GM12878 (cell line): ENCODE results near the gene TNIP1. TPM values are rescaled to one million over a fixed set of nuclear protein-coding genes. Genes with fewer than 3 reads are reported as not detected.
A peak's percentile ranks its signal among the peaks of the same experiment; 100 is the strongest.

Experiments
- ATAC-seq: fragments of 200-7000 bp; cut with Tn5 transposase; 3 replicates; pipeline ENCODE4 v1.9.1; 2020; ENCODE audit warnings: mild to moderate bottlenecking, moderate library complexity
- BruUV-seq: library from RNA; stranded (reverse); fragments of 400-500 nt; replicated peaks from 2 replicates; lab custom pipeline; 2021; lab: Mats Ljungman, UMichigan
- CTCF ChIA-PET: fragments of 300-600 bp; sonication (Branson Sonifier 250); formaldehyde crosslinking; extraction: SDS; loops from one replicate; lab custom pipeline; 2021; ENCODE audit warnings: inconsistent platforms; lab: Yijun Ruan, JAX
- POLR2A ChIA-PET: fragments of 350-600 bp; formaldehyde crosslinking; extraction: SDS; loops from one replicate; lab custom pipeline; 2021; ENCODE audit warnings: inconsistent platforms; lab: Charles Lee
- RAD21 ChIA-PET: fragments of 300-600 bp; sonication (Branson Sonifier 250); formaldehyde crosslinking; loops from one replicate; lab custom pipeline; 2023; ENCODE audit warnings: antibody characterized with exemption; ENCODE audit not compliant: unreplicated experiment; lab: Charles Lee
- SMC1A ChIA-PET: fragments of 300-600 bp; sonication (Branson Sonifier 250); formaldehyde crosslinking; loops from one replicate; lab custom pipeline; 2023; ENCODE audit not compliant: unreplicated experiment, uncharacterized antibody; lab: Charles Lee
- DNase-seq: peaks from one replicate; pipeline ENCODE4 v3.0.0-alpha.2; 2011; ENCODE audit warnings: low read depth, low spot score
- FAIRE-seq: peaks from 3 replicates; lab custom pipeline; 2011; peaks lifted over from hg19 to GRCh38; lab: Jason Lieb, UNC
- H2AFZ ChIP-seq: 2 replicates; pipeline ENCODE4 v1.6.0; 2011; ENCODE audit warnings: low read depth, low read length, control low read depth; ENCODE audit not compliant: control insufficient read depth
- H3K27ac ChIP-seq: 2 replicates; pipeline ENCODE4 v1.5.1; 2011; ENCODE audit warnings: control low read depth; ENCODE audit not compliant: control insufficient read depth, insufficient read depth
- H3K27me3 ChIP-seq, 2 experiments: replicated peaks in 1 of 2; 2 replicates each; pipeline versions ENCODE4 v1.6.0 to v1.6.1; 2011; ENCODE audit warnings: low read length in 1 of 2; ENCODE audit not compliant: control insufficient read depth in 2 of 2, insufficient read depth in 2 of 2
- H3K36me3 ChIP-seq, 2 experiments: 2 replicates each; pipeline ENCODE4 v1.5.1; 2011; ENCODE audit warnings: low read length in 1 of 2; ENCODE audit not compliant: control insufficient read depth in 2 of 2, insufficient read depth in 2 of 2
- H3K4me1 ChIP-seq: 2 replicates; pipeline ENCODE4 v1.6.1; 2011; ENCODE audit warnings: mild to moderate bottlenecking, low read length, moderate library complexity, mixed read lengths; ENCODE audit not compliant: control insufficient read depth, insufficient read depth
- H3K4me2 ChIP-seq: 2 replicates; pipeline ENCODE4 v1.6.0; 2011; ENCODE audit warnings: control low read depth; ENCODE audit not compliant: control insufficient read depth, insufficient read depth
- H3K4me3 ChIP-seq: fragments of 200-600 bp; sonication (generic); 2 replicates; pipeline ENCODE4 v1.5.1; 2016
- H3K79me2 ChIP-seq: 2 replicates; pipeline ENCODE4 v1.6.0; 2011; ENCODE audit warnings: low read length; ENCODE audit not compliant: control insufficient read depth, insufficient read depth
- H3K9ac ChIP-seq: 2 replicates; pipeline ENCODE4 v1.8.0; 2011; ENCODE audit warnings: low read length, control low read depth, mixed read lengths; ENCODE audit not compliant: control insufficient read depth, insufficient read depth
- H3K9me3 ChIP-seq: replicated peaks from 3 replicates; pipeline ENCODE4 v1.5.1; 2011; ENCODE audit warnings: mild to moderate bottlenecking, low read length; ENCODE audit not compliant: control insufficient read depth, insufficient read depth
- H4K20me1 ChIP-seq: 2 replicates; pipeline ENCODE4 v1.6.0; 2011; ENCODE audit not compliant: control insufficient read depth, insufficient read depth
- BRCA1 ChIP-seq: IDR thresholded peaks from 2 replicates; pipeline ENCODE4 v1.6.1; 2011; ENCODE audit warnings: low read depth, low read length, improper control_type of control experiment
- CBFB ChIP-seq: IDR thresholded peaks from 2 replicates; pipeline ENCODE4 v1.6.1; 2016; ENCODE audit warnings: antibody characterized with exemption, low read depth
- CREB1 ChIP-seq: IDR thresholded peaks from 2 replicates; pipeline ENCODE4 v1.6.1; 2012; ENCODE audit warnings: low read depth, mild to moderate bottlenecking, inconsistent platforms
- FOXK2 ChIP-seq: fragments of 450-650 bp; IDR thresholded peaks from 2 replicates; pipeline ENCODE4 v1.6.1; 2017; ENCODE audit warnings: mild to moderate bottlenecking, moderate library complexity
- GATAD2B ChIP-seq: fragments of 450-650 bp; conservative IDR thresholded peaks from 2 replicates; pipeline ENCODE4 v1.6.1; 2017; ENCODE audit warnings: low read depth, mild to moderate bottlenecking, moderate library complexity
- MYC ChIP-seq: IDR thresholded peaks from 2 replicates; pipeline ENCODE4 v1.6.1; 2011; ENCODE audit warnings: mild to moderate bottlenecking, low read length, moderate library complexity, inconsistent platforms; ENCODE audit not compliant: insufficient read depth, insufficient replicate concordance, insufficient read length, severe bottlenecking
- NFXL1 ChIP-seq: fragments of 450-650 bp; IDR thresholded peaks from 2 replicates; pipeline ENCODE4 v1.6.1; 2017; ENCODE audit warnings: antibody characterized with exemption, mild to moderate bottlenecking, borderline replicate concordance
- RAD21 ChIP-seq: IDR thresholded peaks from 2 replicates; pipeline ENCODE4 v1.6.1; 2011; ENCODE audit warnings: mild to moderate bottlenecking, low read depth, low read length, moderate library complexity; ENCODE audit not compliant: insufficient read depth
- SMARCA5 ChIP-seq: fragments of 450-650 bp; IDR thresholded peaks from 2 replicates; pipeline ENCODE4 v1.6.1; 2017; ENCODE audit warnings: mild to moderate bottlenecking
- SPI1 ChIP-seq: IDR thresholded peaks from 2 replicates; pipeline ENCODE4 v1.6.1; 2011; ENCODE audit warnings: low read depth, mild to moderate bottlenecking, low read length, moderate library complexity, borderline replicate concordance; ENCODE audit not compliant: insufficient read depth
- STAT1 ChIP-seq: fragments of 450-650 bp; conservative IDR thresholded peaks from 2 replicates; pipeline ENCODE4 v1.6.1; 2014; ENCODE audit warnings: antibody characterized with exemption, mild to moderate bottlenecking
- USF1 ChIP-seq: IDR thresholded peaks from 2 replicates; pipeline ENCODE4 v1.6.1; 2011; ENCODE audit warnings: borderline replicate concordance, low read depth, mild to moderate bottlenecking, moderate library complexity, mixed read lengths, low read length; ENCODE audit not compliant: insufficient read depth; ENCODE audit errors: extremely low read length
- ZNF687 ChIP-seq: fragments of 450-650 bp; IDR thresholded peaks from 2 replicates; pipeline ENCODE4 v1.6.1; 2017; ENCODE audit warnings: mild to moderate bottlenecking, moderate library complexity
- WGBS: methylation state at CpG from one replicate; pipeline ENCODE4 v1.1.6; 2016; ENCODE audit warnings: low lambda C conversion rate; ENCODE audit not compliant: insufficient replicate concordance, insufficient coverage; ENCODE audit errors: missing lambda C conversion rate; 5-methylcytosine and 5-hydroxymethylcytosine counted together
- in situ Hi-C: fragments of 300-500 bp; cut with MboI; formaldehyde crosslinking; loops from 9 replicates; pipeline ENCODE4 v1.14.3; 2018; ENCODE audit warnings: mixed read lengths
- intact Hi-C: fragments of 100-400 bp; cut with micrococcal nuclease; formaldehyde crosslinking; loops from one replicate; pipeline ENCODE4 v1.14.2; 2022; ENCODE audit not compliant: unreplicated experiment
- polyA plus RNA-seq, 11 experiments: library from polyadenylated mRNA; depleted of rRNA in 4 of 11; unstranded in 6 of 11; stranded (reverse) in 5 of 11; fragments of >200 nt; fragmentation: Nextera tagmentation in 4 of 11; fragmentation: Illumina TruSeq in 1 of 11; extraction: Ambion mirVana in 4 of 11; extraction: Trizol in 1 of 11; gene quantifications; 1 replicate in 1 of 11; 2 replicates in 10 of 11; pipeline versions ENCODE4 v1.2.1 to v1.2.3, GENCODE V29; 2011 to 2016; ENCODE audit warnings: inconsistent platforms in 2 of 11, missing spikeins in 2 of 11, low read depth in 1 of 11
- total RNA-seq, 4 experiments: library from RNA; depleted of rRNA in 3 of 4; stranded (reverse); fragments of >200 nt in 3 of 4; fragmentation: Illumina TruSeq in 1 of 4; extraction: Trizol in 1 of 4; gene quantifications; 2 replicates each; pipeline versions ENCODE4 v1.2.1 to v1.2.3, GENCODE V29; 2013 to 2021
- TF ChIP-seq, protein P1 (sequence below): fragments of 450-650 bp; IDR thresholded peaks from 2 replicates; pipeline ENCODE4 v1.6.1; 2017; ENCODE audit warnings: mild to moderate bottlenecking, moderate library complexity

TNIP1 gene
- total and polyA plus RNA-seq, 10 of the 15 experiments (the other 5 are each of a cell fraction or from before 2014, with no cell fraction given), result 4.4 to 279 (median 150) TPM

GRCh38 chr5:151126199-151126645, 45.4 kb upstream of the TNIP1 start:
- intact Hi-C loops (loop anchor here (1.0 to 5.0 kb wide), 5 partner anchors 30 to 191 kb away; no protein-coding TSS in a partner anchor), in situ Hi-C loops (no loop called here)
- FAIRE-seq, result peak; percentile 83
- peak overlapping the region; percentile 53 for H3K4me2 ChIP-seq
- no peak overlapping the region for H2AFZ ChIP-seq
- CTCF ChIA-PET, result interaction anchor here (0.6 to 26.4 kb wide), 42 partner anchors 11 to 425 kb away, joined by 3 to 1107 read pairs (median 6); partner anchors contain the start of genes ANXA6, GM2A, RBM22 and TNIP1
- SMC1A ChIA-PET, result interaction anchor here (0.7 to 31.5 kb wide), 37 partner anchors 9 to 326 kb away, joined by 3 to 1132 read pairs (median 5); partner anchors contain the start of genes ANXA6 and CCDC69
- H3K79me2 ChIP-seq, result peaks cover 33% of the 10 kb centered on the region
- H3K27ac ChIP-seq, result peak overlapping the region; percentile 75
- peak; percentile 66 for DNase-seq
- peak overlapping the region; percentile 42; the same call in 1 of the 2 replicates for H3K9ac ChIP-seq
- H3K4me1 ChIP-seq, result peaks cover 65% of the 10 kb centered on the region
- H4K20me1 ChIP-seq, result no peaks in the 10 kb centered on the region
- POLR2A ChIA-PET, result interaction anchor here (1.0 to 12.3 kb wide), 19 partner anchors 11 to 112 kb away, joined by 3 to 153 read pairs (median 7); partner anchors contain the start of genes ANXA6 and TNIP1
- H3K9me3 ChIP-seq, result no peaks in the 10 kb centered on the region
- H3K4me3 ChIP-seq, result no peak overlapping the region
- H3K36me3 ChIP-seq, result peaks cover 59 to 65% of the 10 kb centered on the region in 2 experiments
- peak; percentile 65 for ATAC-seq
- H3K27me3 ChIP-seq, result no peaks in the 10 kb centered on the region
- no TSS peak for BruUV-seq
- under 1% methylated on average over 8 of the region's 9 CpGs for WGBS
- RAD21 ChIA-PET, result interaction anchor here (0.7 to 12.4 kb wide), 30 partner anchors 10 to 190 kb away, joined by 3 to 306 read pairs (median 12); partner anchors contain the start of genes ANXA6, CCDC69, GM2A and TNIP1
- 0 out of 2 replicates have a peak, but pooled peaks have one; percentile 50 for TF ChIP-seq STAT1
- TF ChIP-seq CBFB, result peak; percentile 64; the same call in 1 of the 2 replicates
- no peak for TF ChIP-seq NFXL1
- no peak for TF ChIP-seq SMARCA5
- TF ChIP-seq, protein P1, sequence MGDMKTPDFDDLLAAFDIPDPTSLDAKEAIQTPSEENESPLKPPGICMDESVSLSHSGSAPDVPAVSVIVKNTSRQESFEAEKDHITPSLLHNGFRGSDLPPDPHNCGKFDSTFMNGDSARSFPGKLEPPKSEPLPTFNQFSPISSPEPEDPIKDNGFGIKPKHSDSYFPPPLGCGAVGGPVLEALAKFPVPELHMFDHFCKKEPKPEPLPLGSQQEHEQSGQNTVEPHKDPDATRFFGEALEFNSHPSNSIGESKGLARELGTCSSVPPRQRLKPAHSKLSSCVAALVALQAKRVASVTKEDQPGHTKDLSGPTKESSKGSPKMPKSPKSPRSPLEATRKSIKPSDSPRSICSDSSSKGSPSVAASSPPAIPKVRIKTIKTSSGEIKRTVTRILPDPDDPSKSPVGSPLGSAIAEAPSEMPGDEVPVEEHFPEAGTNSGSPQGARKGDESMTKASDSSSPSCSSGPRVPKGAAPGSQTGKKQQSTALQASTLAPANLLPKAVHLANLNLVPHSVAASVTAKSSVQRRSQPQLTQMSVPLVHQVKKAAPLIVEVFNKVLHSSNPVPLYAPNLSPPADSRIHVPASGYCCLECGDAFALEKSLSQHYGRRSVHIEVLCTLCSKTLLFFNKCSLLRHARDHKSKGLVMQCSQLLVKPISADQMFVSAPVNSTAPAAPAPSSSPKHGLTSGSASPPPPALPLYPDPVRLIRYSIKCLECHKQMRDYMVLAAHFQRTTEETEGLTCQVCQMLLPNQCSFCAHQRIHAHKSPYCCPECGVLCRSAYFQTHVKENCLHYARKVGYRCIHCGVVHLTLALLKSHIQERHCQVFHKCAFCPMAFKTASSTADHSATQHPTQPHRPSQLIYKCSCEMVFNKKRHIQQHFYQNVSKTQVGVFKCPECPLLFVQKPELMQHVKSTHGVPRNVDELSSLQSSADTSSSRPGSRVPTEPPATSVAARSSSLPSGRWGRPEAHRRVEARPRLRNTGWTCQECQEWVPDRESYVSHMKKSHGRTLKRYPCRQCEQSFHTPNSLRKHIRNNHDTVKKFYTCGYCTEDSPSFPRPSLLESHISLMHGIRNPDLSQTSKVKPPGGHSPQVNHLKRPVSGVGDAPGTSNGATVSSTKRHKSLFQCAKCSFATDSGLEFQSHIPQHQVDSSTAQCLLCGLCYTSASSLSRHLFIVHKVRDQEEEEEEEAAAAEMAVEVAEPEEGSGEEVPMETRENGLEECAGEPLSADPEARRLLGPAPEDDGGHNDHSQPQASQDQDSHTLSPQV, result peak; percentile 77
- TF ChIP-seq USF1, result no peak
- no peak for TF ChIP-seq BRCA1
- no peak for TF ChIP-seq MYC
- peak; percentile 94 for TF ChIP-seq ZNF687
- peak; percentile 81 for TF ChIP-seq GATAD2B
- TF ChIP-seq RAD21, result peak; percentile 93
- TF ChIP-seq FOXK2, result no peak
- no peak for TF ChIP-seq SPI1
- 0 out of 2 replicates have a peak, but pooled peaks have one; percentile 51 for TF ChIP-seq CREB1
